ENCODE results near the gene GRB2. TPM values are rescaled to one million over a fixed set of nuclear protein-coding genes. Genes with fewer than 3 reads are reported as not detected.

GRB2 gene
- polyA plus RNA-seq, 3 donors: 164 to 338 (median 262) TPM

DNA sequence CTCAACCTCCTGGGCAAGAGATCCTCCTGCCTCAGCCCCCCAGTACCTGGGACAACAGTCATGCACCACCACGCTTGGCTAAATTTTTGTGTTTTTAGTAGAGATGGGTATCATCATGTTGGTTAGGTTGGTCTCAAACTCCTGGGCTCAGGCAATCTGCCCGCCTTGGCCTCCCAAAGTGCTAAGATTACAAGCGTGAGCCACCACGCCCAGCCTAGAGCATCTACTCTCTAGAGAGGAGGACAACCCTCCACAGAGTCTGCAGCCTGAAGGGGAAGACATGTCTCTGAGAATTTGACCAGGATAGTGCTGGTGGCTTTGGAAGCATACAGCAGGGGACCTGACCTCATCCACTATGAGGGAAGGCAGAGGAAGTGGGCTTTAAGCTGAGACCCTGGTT lies 4.7 kb upstream of the GRB2 start:
- Mint-ChIP-seq H3K27me3 (ENCODE audit: low read depth in 3 of 3) (no peaks in the 10 kb centered on the region), H3K27ac (no peak overlapping the region), H3K4me1 (peaks cover 33% of the 10 kb centered on the region), H3K4me3 (no peak overlapping the region), H3K36me3 (no peaks in the 10 kb centered on the region), H3K9me3 (peaks cover 0 to 3% (median 0%) of the 10 kb centered on the region in 7 donors)
- Histone ChIP-seq H3K27me3 (ENCODE audit: control insufficient read depth in 2 of 2, insufficient read depth in 2 of 2, low read length in 2 of 2) (no peaks in the 10 kb centered on the region), H3K4me3 (replicated peaks in 1 of 3; ENCODE audit: low read depth in 2 of 3, low read length in 3 of 3) (no peak overlapping the region), H3K4me1 (ENCODE audit: control insufficient read depth in 1 of 2, insufficient read depth in 2 of 2, low read length in 2 of 2) (peaks cover 14 to 22% of the 10 kb centered on the region in 2 donors), H3K4me2 (replicated peaks; ENCODE audit: extremely low read depth, low read length, poor library complexity, severe bottlenecking) (no peak overlapping the region), H4K20me1 (ENCODE audit: insufficient read depth, low read length) (peaks cover 11% of the 10 kb centered on the region), H3K27ac (ENCODE audit: low read depth in 1 of 2, low read length in 2 of 2) (no peak overlapping the region), H3K9ac (ENCODE audit: insufficient read depth, low read length, poor library complexity, severe bottlenecking) (no peak overlapping the region), H2AFZ (ENCODE audit: insufficient read depth, low read depth, low read length, poor library complexity, severe bottlenecking) (no peak overlapping the region), H3K79me2 (ENCODE audit: insufficient read depth, low read length) (peaks cover 31% of the 10 kb centered on the region), H3K9me3 (replicated peaks in 1 of 2; ENCODE audit: control insufficient read depth in 1 of 2, insufficient read depth in 1 of 2, low read length in 2 of 2) (no peaks in the 10 kb centered on the region), H3K36me3 (replicated peaks in 1 of 2; ENCODE audit: control insufficient read depth in 1 of 2, insufficient read depth in 2 of 2, low read length in 2 of 2) (no peaks in the 10 kb centered on the region)
- DNase-seq: no peak
- intact Hi-C loops (cut with micrococcal nuclease): no loop called here
- TF ChIP-seq, protein P1, sequence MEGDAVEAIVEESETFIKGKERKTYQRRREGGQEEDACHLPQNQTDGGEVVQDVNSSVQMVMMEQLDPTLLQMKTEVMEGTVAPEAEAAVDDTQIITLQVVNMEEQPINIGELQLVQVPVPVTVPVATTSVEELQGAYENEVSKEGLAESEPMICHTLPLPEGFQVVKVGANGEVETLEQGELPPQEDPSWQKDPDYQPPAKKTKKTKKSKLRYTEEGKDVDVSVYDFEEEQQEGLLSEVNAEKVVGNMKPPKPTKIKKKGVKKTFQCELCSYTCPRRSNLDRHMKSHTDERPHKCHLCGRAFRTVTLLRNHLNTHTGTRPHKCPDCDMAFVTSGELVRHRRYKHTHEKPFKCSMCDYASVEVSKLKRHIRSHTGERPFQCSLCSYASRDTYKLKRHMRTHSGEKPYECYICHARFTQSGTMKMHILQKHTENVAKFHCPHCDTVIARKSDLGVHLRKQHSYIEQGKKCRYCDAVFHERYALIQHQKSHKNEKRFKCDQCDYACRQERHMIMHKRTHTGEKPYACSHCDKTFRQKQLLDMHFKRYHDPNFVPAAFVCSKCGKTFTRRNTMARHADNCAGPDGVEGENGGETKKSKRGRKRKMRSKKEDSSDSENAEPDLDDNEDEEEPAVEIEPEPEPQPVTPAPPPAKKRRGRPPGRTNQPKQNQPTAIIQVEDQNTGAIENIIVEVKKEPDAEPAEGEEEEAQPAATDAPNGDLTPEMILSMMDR (IDR thresholded peaks at IDR 0.05): no peak
- no CpG with 5 or more reads among the region's 4 CpGs for WGBS (ENCODE audit: insufficient coverage)

DNA sequence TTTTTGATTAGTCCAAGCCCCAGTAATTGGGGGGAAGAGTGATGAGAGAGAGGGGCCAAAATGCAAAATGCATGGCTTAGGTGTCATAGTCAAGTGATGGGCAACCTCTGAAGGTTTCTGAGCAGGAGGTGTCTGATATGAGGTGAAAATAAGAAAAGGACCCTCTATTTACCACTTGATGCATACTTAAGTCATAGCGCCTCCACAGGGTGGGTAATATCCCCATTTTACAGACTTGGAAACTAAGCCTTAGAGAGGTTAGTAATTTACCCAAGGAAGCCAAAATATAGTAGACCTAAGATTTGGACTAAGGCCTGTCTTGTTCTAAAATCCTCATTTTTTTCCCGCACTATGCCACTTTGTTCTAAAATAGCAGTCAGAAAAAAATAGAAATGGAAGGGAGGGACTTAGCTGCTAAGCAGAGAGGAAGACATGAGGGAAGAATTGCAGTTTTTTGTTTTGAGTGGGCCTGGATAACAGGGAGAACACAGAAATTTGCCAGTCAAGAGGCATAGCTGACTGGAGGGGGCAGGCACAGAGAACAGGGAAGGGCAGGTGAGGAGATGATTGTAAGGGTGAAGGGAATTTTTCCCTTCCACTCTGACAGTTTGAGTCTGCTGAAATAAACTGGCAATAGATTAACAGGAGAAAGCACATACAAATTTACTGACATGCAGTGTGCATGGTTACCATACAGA lies 2.3 kb upstream of the GRB2 start:
- Histone ChIP-seq H3K27ac (ENCODE audit: low read depth in 1 of 2, low read length in 2 of 2) (no peak overlapping the region), H3K79me2 (ENCODE audit: insufficient read depth, low read length) (peaks cover 55% of the 10 kb centered on the region), H3K9me3 (replicated peaks in 1 of 2; ENCODE audit: control insufficient read depth in 1 of 2, insufficient read depth in 1 of 2, low read length in 2 of 2) (no peaks in the 10 kb centered on the region), H4K20me1 (ENCODE audit: insufficient read depth, low read length) (peaks cover 34% of the 10 kb centered on the region), H3K27me3 (ENCODE audit: control insufficient read depth in 2 of 2, insufficient read depth in 2 of 2, low read length in 2 of 2) (no peaks in the 10 kb centered on the region), H3K4me1 (ENCODE audit: control insufficient read depth in 1 of 2, insufficient read depth in 2 of 2, low read length in 2 of 2) (peaks cover 21 to 24% of the 10 kb centered on the region in 2 donors), H3K4me2 (replicated peaks; ENCODE audit: extremely low read depth, low read length, poor library complexity, severe bottlenecking) (no peak overlapping the region), H3K9ac (ENCODE audit: insufficient read depth, low read length, poor library complexity, severe bottlenecking) (no peak overlapping the region), H3K36me3 (replicated peaks in 1 of 2; ENCODE audit: control insufficient read depth in 1 of 2, insufficient read depth in 2 of 2, low read length in 2 of 2) (no peaks in the 10 kb centered on the region), H2AFZ (ENCODE audit: insufficient read depth, low read depth, low read length, poor library complexity, severe bottlenecking) (no peak overlapping the region), H3K4me3 (replicated peaks in 1 of 3; ENCODE audit: low read depth in 2 of 3, low read length in 3 of 3) (no peak overlapping the region)
- no peak overlapping the region for H3K4me3 Mint-ChIP-seq
- peaks cover 0 to 3% (median 0%) of the 10 kb centered on the region in 7 donors for H3K9me3 Mint-ChIP-seq
- peaks cover 0 to 4% (median 0%) of the 10 kb centered on the region in 3 donors for H3K27me3 Mint-ChIP-seq (ENCODE audit: low read depth in 3 of 3)
- DNase-seq: no peak
- peak overlapping the region in 1 of 7 donors; percentile 18 for H3K27ac Mint-ChIP-seq
- peaks cover 2 to 4% of the 10 kb centered on the region in 2 donors for H3K36me3 Mint-ChIP-seq
- H3K4me1 Mint-ChIP-seq: peaks cover 35% of the 10 kb centered on the region
- TF ChIP-seq, protein P1 (IDR thresholded peaks at IDR 0.05): no peak
- intact Hi-C loops (cut with micrococcal nuclease): loop anchor here in 1 of 2 donors (5.0 kb wide), 1 partner anchor 136 kb away; the partner anchor contains the start of gene MIF4GD
- WGBS (ENCODE audit: insufficient coverage): no CpG with 5 or more reads among the region's 2 CpGs
